NCI-H1436 (cell line): ENCODE measurements around the gene PTCD2.
"Not testable (repeated sequence)": the region's sequence is repeated elsewhere in the genome, so short reads cannot be mapped to it uniquely, and the experiment has no call there.

Experiments used
- DNase-seq: peaks from one replicate; lab custom pipeline; 2025; lab: John Stamatoyannopoulos, UW

Gene PTCD2

GRCh38 chr5:72379936-72380335 is 59.8 kb downstream of the PTCD2 start:
- DNase-seq = no peak

GRCh38 chr5:72380492-72381274 is 60.5 kb downstream of the PTCD2 start:
- DNase-seq = no peak

- DNase-seq = no peak
Observed at GRCh38 chr5:72383280-72383679, 63.1 kb downstream of the PTCD2 start.

DNA sequence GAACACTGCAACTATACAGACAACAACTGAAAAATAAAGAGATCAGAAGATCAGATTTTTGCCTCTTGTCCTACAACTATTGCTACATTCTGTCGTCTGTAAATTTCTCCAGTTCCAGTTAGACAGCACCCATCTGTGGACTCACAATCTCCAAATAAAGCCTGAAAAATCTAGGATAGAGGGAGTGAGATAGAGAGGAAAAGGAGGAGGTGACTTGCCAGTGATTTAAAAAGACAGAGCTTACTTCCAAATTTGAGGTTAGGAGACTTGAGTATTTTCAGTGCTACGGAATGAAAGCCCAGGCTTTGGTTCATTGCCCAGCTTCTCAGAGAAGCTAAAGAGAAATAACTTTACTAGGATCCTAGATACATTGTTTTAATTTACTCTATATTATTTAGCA is 63.6 kb downstream of the PTCD2 start:
- no peak for DNase-seq

DNA sequence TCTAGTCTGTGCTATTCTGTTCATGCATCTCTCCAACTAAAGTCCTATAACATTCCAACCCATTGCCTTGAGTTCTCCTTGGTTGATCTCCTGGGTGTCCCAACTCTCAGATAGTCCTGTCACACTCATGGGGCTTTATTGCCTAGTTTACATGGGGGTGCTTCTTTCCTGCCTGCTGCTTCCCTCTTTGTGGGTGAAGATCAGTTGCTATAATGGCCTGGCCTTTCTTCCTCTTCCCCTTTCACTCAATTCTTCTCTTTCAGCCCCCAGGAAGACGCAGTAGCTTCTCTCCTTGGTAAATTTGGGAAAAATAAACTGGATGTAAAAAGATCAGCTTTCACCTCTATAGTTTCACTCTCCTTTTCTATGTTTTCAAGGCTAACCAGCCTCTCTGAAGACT is 66.5 kb downstream of the PTCD2 start:
- DNase-seq = no peak

- no peak for DNase-seq
Observed at GRCh38 chr5:72387985-72388384, 67.8 kb downstream of the PTCD2 start.

- DNase-seq = no peak
Observed at GRCh38 chr5:72388646-72389045, 68.5 kb downstream of the PTCD2 start.

DNA sequence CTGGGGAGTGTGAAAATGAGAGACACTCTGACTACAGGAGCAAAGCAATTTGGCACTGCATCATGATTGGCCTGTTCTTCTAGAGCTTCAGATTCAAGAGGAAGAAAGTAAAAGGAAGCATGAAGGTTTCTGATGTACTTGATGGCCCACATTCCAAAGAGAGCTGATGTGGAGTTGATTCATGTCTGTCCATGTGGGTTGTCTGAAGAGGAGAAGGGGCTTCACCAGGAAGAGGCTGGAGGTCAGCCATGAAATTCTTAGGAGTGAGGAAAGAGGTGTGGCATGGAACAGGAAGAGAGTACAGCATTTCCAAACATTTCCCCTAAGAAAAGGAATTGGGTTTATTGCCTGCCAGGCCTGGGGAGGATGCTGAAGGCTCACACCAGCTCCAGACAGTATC is 70.7 kb downstream of the PTCD2 start:
- no peak for DNase-seq

DNA sequence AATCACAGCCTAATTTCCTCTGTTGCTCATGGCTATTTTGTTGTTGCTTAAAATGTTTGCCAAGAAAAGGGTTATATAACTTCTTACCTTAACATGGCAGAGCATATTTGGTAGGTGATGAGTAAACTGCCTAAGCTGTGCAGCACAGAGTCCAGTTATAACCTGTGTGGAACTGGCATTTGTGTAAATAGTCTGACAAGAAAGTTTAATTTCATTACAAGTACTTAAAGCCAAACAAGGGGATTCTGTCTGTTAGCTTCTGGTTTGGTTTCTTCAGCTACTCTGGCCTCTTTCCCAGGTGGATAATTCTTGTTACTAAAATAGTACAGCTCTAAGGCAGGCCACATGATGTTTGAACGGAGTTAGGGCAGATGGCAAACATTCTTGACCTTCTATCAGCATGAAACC is 72.2 kb downstream of the PTCD2 start:
- DNase-seq = no peak

GRCh38 chr5:72393052-72393451 is 72.9 kb downstream of the PTCD2 start:
- no peak for DNase-seq

DNA sequence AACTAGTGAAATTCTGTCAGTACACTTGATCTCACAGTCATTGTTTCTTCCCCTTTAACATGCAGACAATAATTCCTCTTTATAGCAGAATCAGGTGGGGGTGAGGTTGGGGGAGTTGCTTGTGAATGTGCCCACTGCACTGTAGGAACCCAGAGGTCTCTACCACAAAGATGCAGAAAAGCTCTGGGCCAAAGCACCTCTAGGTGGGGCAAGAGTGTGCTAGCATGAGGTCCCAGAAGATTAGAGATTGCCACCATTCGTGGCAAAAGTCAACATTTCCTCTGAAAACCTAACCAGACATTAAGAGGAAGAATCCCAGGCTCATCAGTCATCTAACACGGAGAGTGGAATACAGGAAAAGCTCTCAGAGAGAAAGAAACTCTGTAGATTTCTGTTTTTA is 74.5 kb downstream of the PTCD2 start:
- no peak for DNase-seq

- DNase-seq = no peak
Observed at GRCh38 chr5:72397836-72398235, 77.7 kb downstream of the PTCD2 start.

DNA sequence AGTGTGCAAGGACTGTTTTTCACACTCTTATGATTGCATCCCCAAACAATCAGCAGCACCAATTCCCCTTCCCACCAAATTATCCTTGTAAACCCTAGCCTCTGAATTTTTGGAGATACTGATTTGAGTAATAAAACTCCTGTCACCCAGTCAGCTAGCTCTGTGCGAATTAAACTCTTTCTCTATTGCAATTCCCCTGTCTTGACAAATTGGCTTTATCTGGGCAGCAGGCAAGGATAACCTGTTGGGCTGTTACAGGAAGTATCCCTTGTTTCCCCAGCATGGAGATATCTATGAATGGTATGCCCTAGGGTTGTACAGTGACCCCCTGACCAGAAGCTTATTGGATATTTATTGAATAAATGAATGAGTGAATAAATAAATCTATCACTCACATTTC is 80.8 kb downstream of the PTCD2 start:
- no peak for DNase-seq

- no peak for DNase-seq
Observed at GRCh38 chr5:72402381-72402890, 82.3 kb downstream of the PTCD2 start.

- no peak for DNase-seq
Observed at GRCh38 chr5:72402959-72403628, 82.9 kb downstream of the PTCD2 start.

DNA sequence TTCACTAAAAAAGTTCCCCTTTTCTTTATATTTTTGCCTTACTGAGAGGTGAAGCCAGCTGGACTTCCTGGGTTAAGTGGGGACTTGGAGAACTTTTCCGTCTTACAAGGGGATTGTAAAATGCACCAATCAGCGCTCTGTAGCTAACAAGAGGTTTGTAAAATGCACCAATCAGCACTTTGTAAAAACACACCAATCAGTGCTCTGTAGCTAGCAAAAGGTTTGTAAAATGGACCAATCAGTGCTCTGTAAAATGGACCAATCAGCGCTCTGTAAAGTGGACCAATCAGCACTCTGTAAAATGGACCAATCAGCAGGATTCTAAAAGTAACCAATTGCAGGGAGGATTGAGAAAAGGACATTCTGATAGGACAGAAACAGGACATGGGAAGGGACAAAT is 84.6 kb downstream of the PTCD2 start:
- not testable (repeated sequence) for DNase-seq

DNA sequence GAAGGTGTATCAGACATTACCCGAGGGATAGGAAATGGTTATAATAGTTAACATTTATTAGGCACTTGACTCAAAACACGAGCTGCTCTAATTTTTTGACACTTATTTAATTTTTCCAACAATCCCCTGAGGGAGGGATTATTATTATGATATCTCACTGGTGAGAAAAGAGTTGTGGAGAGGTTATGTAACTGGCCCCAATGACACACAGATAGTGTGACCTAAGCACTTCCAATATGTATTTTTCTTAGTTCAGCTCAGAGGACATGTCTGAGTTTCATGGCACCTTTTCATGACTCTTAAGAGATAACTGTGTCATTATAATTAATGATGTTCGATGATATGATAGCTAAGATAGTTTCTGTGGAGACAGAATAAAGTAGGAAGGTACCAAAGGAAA is 86.9 kb downstream of the PTCD2 start:
- no peak for DNase-seq

DNA sequence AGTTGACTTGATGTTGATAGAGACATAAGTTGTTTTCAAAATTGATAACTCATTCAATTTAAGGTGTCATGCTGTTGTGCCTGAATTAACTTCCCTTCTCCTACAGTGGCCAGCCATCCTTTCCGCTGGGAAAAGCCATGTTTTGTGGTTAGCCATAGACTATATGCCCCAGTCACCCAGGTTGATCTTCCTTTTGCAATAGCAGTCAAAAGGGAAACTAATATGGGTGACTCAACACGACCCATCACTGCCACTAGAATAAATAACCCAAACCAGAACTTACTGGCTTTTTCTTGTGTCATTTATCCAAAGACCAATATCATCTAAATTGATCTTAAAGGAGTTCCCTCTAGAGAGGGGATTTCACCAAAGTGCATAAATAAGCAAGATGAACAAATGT is 87.4 kb downstream of the PTCD2 start:
- DNase-seq = no peak

DNA sequence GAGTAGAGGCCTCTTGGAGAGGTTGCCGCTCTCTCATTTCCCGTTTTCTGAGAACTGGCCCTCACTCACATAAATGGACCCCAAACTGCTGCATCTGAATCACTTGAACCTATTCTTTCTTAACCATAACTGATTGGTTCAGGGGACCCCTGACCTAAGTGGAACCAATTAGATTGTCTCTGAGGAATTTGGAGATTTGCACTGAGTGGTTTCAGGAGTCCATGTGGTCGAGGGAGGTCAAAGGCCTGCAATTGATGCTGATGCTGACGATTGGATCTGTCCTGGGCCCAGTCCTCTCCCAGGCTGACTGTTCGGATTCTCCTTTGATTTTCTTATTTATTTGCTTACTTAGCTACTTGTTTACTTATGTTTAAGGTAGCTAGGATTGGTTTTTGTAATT is 88.0 kb downstream of the PTCD2 start:
- DNase-seq = no peak

- no peak for DNase-seq
Observed at GRCh38 chr5:72408603-72409002, 88.4 kb downstream of the PTCD2 start.

DNA sequence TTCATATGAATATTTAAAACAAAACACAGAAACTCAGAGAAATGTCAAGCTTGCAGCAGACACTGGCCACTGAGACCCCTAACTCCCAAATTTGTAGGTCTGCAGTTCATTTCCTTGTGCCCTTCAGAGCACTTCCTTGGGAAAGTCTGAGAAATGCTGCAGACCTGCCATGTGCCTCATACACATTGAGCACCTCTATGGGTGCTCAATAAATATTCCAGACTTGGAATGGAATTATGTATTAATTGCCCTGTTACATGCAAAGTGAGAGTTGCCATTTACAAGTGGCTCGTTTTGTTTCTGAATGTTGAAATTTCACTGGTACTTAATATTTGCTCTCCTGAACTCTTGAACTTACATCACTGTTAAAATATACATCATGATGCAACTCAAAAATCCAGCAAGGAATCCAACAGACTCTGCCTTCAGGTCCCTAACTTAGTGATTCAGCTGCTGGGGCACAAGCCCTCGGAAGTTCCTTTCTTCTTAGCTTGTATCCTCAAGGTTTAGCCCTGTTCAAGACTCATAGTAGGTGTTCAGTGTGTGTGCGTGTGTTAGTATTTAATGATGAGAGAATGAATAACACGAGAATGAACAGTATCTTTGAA is 90.6 kb downstream of the PTCD2 start:
- DNase-seq = no peak

GRCh38 chr5:72412283-72413055 is 92.3 kb downstream of the PTCD2 start:
- no peak for DNase-seq
